ENCODE results near the gene ATP4A.
"Not testable (repeated sequence)": the region's sequence is repeated elsewhere in the genome, so short reads cannot be mapped to it uniquely, and the experiment has no call there.

The ATP4A gene

GRCh38 chr19:35563207-35563829 lies at the start of gene ATP4A:
TSS of gene ATP4A (minus strand) at chr19:35563658. CDS start at chr19:35563629, 29 bp downstream.
- DNase-seq, result no peak

GRCh38 chr19:35612559-35613321 lies 49.3 kb upstream of the ATP4A start, which contains the start of gene HAUS5:
TSS of gene HAUS5 (plus strand) at chr19:35612735. CDS start at chr19:35612795, 60 bp downstream.
- peak; percentile 97 for DNase-seq

- DNase-seq, result no peak
Observed at GRCh38 chr19:35612224-35612558, 48.7 kb upstream of the ATP4A start.

GRCh38 chr19:35609851-35610353 lies 46.4 kb upstream of the ATP4A start:
- no peak for DNase-seq

- DNase-seq, result no peak
Observed at GRCh38 chr19:35608251-35608650, 44.8 kb upstream of the ATP4A start.

- DNase-seq, result no peak
Observed at GRCh38 chr19:35607661-35608060, 44.2 kb upstream of the ATP4A start.

- DNase-seq, result not testable (repeated sequence)
Observed at GRCh38 chr19:35607170-35607569, 43.7 kb upstream of the ATP4A start.

GRCh38 chr19:35604436-35604835 lies 41.0 kb upstream of the ATP4A start:
- DNase-seq, result not testable (repeated sequence)

GRCh38 chr19:35601971-35602370 lies 38.5 kb upstream of the ATP4A start:
- no peak for DNase-seq

- DNase-seq, result no peak
Observed at GRCh38 chr19:35596366-35596999, 33.0 kb upstream of the ATP4A start.

- DNase-seq, result no peak
Observed at GRCh38 chr19:35595928-35596327, 32.5 kb upstream of the ATP4A start.

GRCh38 chr19:35595026-35595425 lies 31.6 kb upstream of the ATP4A start:
- DNase-seq, result not testable (repeated sequence)

- peak; percentile 67 for DNase-seq
Observed at GRCh38 chr19:35592226-35592625, 28.8 kb upstream of the ATP4A start.

- DNase-seq, result no peak
Observed at GRCh38 chr19:35590875-35591274, 27.4 kb upstream of the ATP4A start.

GRCh38 chr19:35587321-35587720 lies 23.9 kb upstream of the ATP4A start:
- peak; percentile 70 for DNase-seq

GRCh38 chr19:35585848-35586247 lies 22.4 kb upstream of the ATP4A start, which contains the start of gene PMIS2:
TSS of gene PMIS2 (plus strand) at chr19:35586173. CDS start at chr19:35586260, 87 bp downstream.
- peak; percentile 14 for DNase-seq

GRCh38 chr19:35582760-35583159 lies 19.3 kb upstream of the ATP4A start:
- no peak for DNase-seq

GRCh38 chr19:35578707-35579106 lies 15.2 kb upstream of the ATP4A start:
- DNase-seq, result no peak

GRCh38 chr19:35577918-35578317 lies 14.5 kb upstream of the ATP4A start:
- no peak for DNase-seq

- DNase-seq, result no peak
Observed at GRCh38 chr19:35571406-35571965, 8.0 kb upstream of the ATP4A start.

GRCh38 chr19:35569281-35569781 lies 5.9 kb upstream of the ATP4A start:
- DNase-seq, result no peak

- no peak for DNase-seq
Observed at GRCh38 chr19:35566738-35567137, 3.3 kb upstream of the ATP4A start.

All from eye (tissue), 1 donor.